ENCODE measurements around the gene PLCL2.

DNA sequence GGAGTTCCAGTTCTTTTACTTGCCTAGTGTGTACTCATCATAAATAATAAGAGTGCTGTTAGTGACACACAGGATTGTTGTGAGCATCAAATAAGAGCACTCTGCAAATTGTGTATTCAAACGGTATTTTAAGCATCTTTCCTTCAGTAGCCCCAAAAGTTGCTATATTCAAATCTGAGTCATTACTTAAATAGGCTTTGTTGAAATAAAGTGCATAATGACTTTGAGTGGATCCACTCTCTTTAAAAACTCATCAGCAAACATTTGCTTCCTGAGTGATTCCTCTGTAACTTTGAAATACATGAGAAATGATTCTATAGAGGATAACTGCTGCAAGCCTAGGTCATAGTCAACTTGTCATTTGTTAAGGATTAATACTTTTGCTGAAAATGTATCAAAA, 29.3 kb upstream of the PLCL2 start:
- TF ChIP-seq, protein P1, sequence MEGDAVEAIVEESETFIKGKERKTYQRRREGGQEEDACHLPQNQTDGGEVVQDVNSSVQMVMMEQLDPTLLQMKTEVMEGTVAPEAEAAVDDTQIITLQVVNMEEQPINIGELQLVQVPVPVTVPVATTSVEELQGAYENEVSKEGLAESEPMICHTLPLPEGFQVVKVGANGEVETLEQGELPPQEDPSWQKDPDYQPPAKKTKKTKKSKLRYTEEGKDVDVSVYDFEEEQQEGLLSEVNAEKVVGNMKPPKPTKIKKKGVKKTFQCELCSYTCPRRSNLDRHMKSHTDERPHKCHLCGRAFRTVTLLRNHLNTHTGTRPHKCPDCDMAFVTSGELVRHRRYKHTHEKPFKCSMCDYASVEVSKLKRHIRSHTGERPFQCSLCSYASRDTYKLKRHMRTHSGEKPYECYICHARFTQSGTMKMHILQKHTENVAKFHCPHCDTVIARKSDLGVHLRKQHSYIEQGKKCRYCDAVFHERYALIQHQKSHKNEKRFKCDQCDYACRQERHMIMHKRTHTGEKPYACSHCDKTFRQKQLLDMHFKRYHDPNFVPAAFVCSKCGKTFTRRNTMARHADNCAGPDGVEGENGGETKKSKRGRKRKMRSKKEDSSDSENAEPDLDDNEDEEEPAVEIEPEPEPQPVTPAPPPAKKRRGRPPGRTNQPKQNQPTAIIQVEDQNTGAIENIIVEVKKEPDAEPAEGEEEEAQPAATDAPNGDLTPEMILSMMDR (IDR thresholded peaks at IDR 0.05) = no peak
- TF ChIP-seq, protein P2, sequence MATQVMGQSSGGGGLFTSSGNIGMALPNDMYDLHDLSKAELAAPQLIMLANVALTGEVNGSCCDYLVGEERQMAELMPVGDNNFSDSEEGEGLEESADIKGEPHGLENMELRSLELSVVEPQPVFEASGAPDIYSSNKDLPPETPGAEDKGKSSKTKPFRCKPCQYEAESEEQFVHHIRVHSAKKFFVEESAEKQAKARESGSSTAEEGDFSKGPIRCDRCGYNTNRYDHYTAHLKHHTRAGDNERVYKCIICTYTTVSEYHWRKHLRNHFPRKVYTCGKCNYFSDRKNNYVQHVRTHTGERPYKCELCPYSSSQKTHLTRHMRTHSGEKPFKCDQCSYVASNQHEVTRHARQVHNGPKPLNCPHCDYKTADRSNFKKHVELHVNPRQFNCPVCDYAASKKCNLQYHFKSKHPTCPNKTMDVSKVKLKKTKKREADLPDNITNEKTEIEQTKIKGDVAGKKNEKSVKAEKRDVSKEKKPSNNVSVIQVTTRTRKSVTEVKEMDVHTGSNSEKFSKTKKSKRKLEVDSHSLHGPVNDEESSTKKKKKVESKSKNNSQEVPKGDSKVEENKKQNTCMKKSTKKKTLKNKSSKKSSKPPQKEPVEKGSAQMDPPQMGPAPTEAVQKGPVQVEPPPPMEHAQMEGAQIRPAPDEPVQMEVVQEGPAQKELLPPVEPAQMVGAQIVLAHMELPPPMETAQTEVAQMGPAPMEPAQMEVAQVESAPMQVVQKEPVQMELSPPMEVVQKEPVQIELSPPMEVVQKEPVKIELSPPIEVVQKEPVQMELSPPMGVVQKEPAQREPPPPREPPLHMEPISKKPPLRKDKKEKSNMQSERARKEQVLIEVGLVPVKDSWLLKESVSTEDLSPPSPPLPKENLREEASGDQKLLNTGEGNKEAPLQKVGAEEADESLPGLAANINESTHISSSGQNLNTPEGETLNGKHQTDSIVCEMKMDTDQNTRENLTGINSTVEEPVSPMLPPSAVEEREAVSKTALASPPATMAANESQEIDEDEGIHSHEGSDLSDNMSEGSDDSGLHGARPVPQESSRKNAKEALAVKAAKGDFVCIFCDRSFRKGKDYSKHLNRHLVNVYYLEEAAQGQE (IDR thresholded peaks at IDR 0.05; ENCODE audit: insufficient read depth in 1 of 2, low read depth in 2 of 2, low read length in 1 of 2) = no peak
- no peak for TF ChIP-seq POLR2AphosphoS5 (IDR thresholded peaks at IDR 0.05; ENCODE audit: low read depth, low read length)
- no peak for TF ChIP-seq TCF7L2 (IDR thresholded peaks at IDR 0.05; ENCODE audit: low read depth, low read length)
- TF ChIP-seq SIN3A (IDR thresholded peaks at IDR 0.05; ENCODE audit: borderline replicate concordance, insufficient read depth, low read depth, low read length) = no peak

All from Panc1 (cell line).